Stimulated activated CD8-positive, alpha-beta memory T cell treated with anti-CD3 and anti-CD28 coated beads, Interleukin-12 subunit alpha, Interleukin-12 subunit beta, amount 100 ng/mL, for 4 hours (primary cell): ENCODE results near the gene STMN1.

Experiments
- DNase-seq: peaks from one replicate; pipeline ENCODE4 v3.0.0-alpha.2; 2020; ENCODE audit warnings: low read depth

Gene STMN1

DNA sequence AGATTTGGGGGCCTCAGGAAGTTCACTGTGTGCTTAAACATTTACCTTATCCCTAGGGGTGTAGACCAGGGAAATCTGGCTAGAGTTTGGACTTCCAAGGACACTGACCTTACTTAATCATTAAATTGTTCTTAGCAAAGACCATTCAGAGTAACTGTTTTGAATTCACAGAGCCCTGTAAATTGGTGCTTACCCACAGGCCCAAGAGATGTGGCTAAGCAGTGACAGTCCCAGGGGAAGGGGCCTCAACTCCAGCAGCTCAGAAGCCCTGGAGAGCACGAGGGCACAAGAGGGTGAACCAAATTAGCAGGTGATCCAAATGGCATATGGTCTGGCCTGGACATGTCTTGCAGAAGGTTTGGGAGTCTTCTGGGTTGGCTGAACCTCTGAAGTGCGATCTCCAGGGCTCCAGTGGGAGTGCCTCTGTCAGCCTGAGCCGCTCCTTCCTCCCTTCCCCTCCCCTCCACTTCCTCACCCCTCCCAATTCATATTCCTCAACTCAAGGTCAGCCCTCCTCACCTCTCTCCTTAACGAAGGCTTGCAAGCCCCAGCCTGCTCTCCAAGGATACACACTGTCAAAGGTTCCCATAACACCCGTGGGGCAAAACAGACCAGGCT lies 35.0 kb downstream of the STMN1 start:
- no peak for DNase-seq

DNA sequence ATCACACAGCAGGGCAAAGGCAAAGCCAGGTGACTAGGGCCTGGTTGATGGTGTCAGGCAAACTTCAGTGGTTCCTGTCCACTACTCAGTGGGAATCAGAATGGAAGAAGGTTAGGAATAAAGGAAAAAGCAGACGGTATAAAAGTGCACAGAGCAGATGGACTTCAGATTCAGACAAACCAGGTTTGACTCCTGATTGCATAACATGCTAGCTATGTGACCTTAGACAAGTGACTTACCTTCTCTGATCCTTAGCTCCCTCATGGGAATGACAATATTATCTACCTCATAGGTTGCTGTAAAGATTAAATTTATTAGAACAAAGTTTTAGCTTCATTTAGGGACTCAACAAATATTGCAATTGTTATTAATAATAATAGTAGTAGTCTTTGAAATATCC lies 35.6 kb downstream of the STMN1 start:
- DNase-seq: no peak

DNA sequence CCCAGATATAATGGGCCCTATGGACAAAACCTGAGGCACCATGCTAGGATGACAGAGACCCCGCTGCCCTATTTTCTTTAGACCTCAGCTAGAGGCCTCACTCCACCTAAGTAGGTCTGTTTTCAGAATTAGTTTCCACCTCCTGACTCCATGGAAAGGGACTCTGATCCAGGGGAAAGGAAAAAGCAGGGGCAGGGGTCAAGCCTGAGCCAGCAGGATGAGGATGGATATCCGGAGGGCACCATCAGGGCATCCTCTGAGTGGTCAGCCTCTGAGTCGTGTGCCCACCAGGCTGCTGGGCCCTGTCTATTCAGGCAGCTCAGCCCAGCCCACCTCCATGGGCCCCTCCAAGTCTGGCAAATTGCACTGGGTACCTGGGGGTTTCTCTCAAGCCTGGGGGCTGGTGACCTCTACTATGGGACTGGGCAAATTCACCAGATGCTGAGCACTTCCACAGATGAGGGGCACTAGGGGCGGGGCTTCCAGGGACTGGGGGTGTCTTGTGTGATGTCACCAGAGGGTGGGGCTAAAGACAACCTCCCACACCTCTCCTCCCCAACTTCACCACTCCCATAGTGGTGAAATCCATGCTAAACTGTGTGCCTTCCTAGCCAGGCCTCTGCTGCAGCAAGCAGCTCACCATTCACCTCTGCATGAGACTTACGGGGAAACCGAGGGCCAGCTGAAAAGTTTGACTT lies 36.2 kb downstream of the STMN1 start:
- DNase-seq: no peak

DNA sequence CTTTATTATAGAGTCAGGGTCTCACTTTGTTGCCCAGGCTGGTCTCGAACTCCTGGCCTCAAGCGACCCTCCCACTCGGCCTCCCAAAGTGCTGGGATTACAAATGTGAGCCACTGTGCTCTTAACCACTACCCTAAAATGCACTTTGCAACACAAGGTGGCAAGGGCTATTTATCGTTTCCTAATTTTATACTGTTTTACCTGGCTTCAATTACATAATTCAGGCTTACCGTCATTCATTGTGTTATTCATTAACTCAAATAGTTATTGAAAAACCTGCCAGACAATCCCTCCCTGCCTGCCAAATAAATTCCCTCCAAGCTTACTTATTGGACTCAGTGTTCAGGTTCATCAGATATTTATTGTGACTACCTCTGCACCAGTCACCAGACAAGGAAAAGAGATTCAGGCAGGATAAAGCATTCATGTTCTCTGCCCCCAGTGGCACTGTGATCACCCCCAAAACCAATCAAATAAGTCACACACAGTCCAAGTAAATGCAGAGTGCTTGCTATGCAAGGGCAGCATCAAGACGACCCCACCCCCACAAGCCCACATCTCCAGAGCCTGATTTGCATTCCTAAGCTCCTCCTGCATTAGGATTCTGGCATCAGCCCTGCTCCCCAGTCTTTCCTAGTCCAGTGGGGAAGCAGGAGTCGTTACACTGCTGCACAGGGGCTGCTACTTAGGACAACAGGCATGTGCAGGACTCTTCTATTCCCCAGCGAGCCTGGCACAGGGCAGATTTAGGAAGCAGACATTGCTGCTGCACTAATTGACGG lies 38.8 kb downstream of the STMN1 start:
- DNase-seq: no peak

- no peak for DNase-seq
Observed at GRCh38 chr1:25866288-25866687, 39.9 kb downstream of the STMN1 start.

DNA sequence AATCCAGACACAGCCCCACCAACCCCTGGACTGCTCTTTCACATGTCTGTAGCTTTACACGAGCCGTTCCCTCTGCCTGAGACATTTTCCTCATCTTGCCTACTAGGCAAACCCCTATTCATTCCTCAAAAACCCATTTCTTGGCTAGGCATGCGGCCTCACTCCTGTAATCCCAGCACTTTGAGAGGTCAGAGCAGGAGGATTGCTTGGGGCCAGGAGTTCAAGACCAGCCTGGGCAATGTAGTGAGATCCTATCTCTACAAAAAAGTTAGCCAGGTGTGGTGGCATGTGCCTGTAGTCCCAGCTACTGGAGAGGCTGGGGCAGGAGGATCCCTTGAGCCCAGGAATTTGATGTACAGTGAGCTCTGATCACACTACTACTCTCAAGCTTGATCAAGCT lies 41.8 kb downstream of the STMN1 start:
- DNase-seq: no peak

GRCh38 chr1:25863486-25864262 lies 42.5 kb downstream of the STMN1 start:
- no peak for DNase-seq

DNA sequence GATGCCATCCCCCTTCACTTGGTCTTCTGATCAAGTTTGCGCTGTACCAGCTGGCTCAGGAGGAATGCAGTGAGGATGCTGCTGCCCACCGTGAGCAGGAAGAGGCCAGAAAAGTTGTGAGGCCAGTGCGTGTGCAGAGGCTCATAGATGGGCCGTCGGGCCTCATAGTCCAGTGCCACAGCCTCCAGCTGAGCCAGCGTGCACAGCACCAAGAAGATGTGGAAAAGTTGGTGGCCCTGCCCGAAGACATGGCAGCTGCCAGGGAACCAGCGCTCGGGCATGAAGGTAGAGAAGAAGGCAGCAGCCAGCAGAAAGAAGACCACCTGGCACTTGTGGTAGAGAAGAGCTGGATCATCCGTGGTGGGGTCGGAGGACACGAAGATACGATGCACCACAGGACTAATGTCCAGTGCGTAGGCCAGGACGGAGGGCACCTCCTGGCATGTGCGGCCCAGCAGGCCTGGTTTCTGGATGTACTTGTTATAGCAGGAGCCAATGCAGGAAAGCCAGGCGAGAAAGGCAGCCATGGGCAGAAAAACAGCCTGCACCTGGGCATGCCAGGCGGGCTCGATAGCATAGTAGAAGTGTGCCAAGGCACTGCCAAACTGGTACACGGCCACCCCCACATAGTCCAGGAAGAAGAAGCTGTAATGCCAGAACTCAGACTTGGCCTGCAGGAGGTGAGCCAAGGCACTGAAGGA lies 43.3 kb downstream of the STMN1 start:
- no peak for DNase-seq

DNA sequence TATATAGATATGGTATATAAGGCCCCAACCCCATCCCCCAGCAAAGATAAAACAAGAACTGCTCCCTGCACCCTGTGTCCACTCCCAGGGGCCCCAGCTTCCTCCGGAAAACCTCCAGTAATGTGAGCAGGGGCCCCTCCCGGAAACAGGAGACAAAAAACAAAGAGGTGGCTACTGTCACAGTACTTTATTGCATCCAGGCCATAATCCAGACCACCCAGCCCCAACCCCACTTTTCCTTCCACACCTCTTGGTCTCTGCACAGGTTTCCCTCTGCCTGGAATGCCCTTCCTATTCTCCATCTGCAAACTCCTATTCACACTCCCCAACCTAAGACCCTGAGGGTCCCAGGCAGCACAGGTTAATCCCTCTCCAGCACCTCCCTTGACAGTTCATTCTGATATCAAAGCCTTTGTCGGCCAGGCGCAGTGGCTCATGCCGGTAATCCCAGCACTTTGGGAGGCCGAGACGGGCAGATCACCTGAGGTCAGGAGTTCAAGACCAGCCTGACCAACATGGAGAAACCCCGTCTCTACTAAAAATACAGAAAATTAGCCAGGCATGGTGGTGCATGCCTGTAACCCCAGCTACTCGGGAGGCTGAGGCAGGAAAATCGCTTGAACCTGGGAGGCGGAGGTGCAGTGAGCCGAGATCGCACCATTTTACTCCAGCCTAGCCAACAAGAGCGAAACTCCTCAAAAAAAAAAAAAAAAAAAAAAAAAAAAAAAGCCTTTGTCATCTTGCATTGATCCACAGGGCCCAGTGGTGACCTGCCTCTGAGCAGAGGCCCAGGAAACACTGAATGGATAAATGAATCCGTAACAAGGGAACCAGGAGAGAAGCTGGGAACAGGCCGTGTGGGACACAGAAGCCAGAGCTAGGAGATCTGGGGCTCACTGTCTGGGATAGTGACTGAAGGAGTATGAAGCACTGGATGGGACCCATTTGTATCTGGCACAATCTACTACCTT lies 44.6 kb downstream of the STMN1 start:
- no peak for DNase-seq

DNA sequence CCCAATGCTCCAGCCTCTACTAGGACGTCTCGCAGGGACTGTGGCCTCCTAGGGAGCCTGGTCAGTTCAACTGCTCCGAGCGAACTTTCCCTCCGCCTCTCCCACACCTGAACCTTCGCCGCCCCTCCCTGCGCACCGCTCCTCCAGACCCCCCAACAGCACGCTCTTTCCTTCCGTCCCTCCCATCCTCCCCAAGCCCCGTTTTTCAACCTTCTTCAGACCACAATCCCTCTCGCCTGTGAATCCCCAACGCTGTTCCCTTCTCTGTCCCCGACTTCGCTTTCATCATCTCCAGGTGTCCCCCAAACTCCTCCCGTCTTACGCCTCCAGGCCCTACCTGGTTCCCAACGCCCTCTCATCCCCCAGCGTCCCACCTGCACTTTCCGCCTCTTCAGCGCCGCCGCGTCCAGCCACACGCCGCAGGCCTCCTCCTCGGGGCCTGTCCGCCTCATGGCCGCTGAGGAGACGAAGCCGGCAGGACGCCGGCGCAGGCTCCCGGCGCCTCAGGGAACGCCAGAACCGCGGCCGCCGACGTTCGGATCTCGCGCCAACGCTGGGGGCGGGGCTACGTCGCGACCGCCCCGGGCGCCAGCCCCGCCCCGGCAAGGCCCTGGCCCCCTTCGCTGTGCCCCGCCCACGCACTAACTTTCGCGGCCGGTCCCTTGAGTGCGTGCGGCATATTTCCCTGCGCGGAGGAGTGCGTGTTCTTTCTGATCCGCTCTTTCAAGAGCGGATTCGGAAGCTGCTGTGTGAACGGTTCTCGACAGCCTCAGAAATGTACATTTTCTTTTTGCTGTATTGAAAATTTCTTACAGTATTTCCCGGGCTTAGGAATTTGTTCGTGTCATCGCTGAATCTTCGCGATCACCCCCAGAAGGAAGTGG lies 47.1 kb downstream of the STMN1 start, which contains the start of gene AUNIP:
TSS of gene AUNIP (minus strand) at position 552 of the 884 bp plus-strand sequence. CDS start at position 452, 100 bp downstream.
- peak; percentile 83 for DNase-seq

DNA sequence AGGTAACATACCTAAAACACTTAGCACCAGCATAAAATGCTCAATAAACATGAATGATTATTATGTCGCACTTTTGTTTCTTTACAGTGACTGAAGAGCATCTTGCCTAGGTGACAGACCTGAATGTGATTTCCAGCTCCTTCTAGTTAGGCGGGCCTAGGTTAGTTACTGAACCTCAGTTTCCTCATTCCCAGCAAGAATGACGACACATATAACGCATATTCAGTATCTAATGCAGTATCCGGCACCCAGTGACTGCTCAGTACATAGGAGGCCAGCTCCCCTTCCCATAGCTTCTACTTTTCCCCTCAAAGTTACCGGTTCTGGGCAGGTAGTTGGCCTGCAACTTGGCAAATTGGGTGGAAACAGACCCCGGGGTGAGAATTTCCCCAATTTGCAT lies 47.7 kb downstream of the STMN1 start:
- DNase-seq: no peak

- no peak for DNase-seq
Observed at GRCh38 chr1:25856856-25857255, 49.4 kb downstream of the STMN1 start.

DNA sequence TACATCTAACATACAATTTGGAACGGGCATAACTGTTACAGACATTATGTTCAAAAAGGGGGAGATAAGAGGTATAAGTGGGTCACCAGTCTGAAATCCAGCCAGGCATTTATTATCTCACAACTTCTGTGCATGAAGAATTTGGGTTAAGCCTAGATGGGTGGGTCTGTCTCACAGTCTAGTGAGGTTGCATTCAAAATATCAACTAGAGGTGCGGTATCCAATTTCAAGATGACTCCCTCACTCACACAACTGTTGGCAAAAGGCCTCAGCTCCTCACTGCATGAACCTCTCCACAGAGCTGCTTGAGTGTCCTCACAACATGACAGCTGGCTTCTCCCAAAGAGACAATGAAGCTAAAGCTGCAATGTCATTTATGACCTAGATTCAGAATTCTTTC lies 51.7 kb downstream of the STMN1 start:
- DNase-seq: no peak
